Activated CD4-positive, alpha-beta T cell treated with anti-CD3 and anti-CD28 coated beads, Interleukin-2, amount 10 ng/mL, durations not matched to agents 24 days and 14 days (primary cell): ENCODE results near the gene MAP4K4. TPM values are rescaled to one million over a fixed set of nuclear protein-coding genes. Genes with fewer than 3 reads are reported as not detected.
A peak's percentile ranks its signal among the peaks of the same experiment; 100 is the strongest.

Experiments used
- DNase-seq: peaks from one replicate; pipeline ENCODE4 v3.0.0; 2022
- H3K27ac Mint-ChIP-seq: one replicate; pipeline ENCODE4 v1.8.0; 2022; ENCODE audit warnings: mild to moderate bottlenecking, mixed read lengths
- H3K27me3 Mint-ChIP-seq: one replicate; pipeline ENCODE4 v1.8.0; 2022; ENCODE audit warnings: mixed read lengths
- H3K36me3 Mint-ChIP-seq: one replicate; pipeline ENCODE4 v1.8.0; 2022; ENCODE audit warnings: low read depth, mild to moderate bottlenecking, mixed read lengths
- H3K4me1 Mint-ChIP-seq: one replicate; pipeline ENCODE4 v1.8.0; 2021; ENCODE audit warnings: mixed read lengths
- H3K4me3 Mint-ChIP-seq: one replicate; pipeline ENCODE4 v1.8.0; 2022; ENCODE audit warnings: mild to moderate bottlenecking, moderate library complexity, mixed read lengths
- H3K9me3 Mint-ChIP-seq: one replicate; pipeline ENCODE4 v1.8.0; 2021; ENCODE audit warnings: mixed read lengths
- intact Hi-C: fragments of 100-400 bp; cut with micrococcal nuclease; formaldehyde crosslinking; loops from one replicate; pipeline ENCODE4 v1.15.1; 2023
- total RNA-seq: library from RNA; stranded (reverse); gene quantifications from 2 replicates; pipeline ENCODE4 v1.2.3, GENCODE V29; 2022

The MAP4K4 gene
- total RNA-seq, 1 donor from 2014 or later, result 42.6 TPM

DNA sequence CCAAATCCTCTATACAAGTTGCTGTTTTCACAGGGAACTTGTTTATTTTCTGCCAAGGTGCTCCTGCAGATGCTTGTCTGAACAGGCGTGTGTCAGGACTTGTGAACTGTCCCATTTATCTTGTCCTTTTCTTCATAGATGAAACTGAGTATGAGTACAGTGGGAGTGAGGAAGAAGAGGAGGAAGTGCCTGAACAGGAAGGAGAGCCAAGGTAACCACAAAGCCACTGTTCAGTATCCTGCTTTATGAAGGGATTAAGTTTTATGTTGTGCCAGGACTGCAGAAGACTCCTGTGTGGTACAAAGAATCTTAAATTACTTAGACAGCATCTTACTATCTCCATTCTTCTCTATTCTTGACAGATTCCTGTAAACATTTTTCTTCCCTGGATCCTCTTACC, 145.0 kb downstream of the MAP4K4 start:
- H3K4me1 Mint-ChIP-seq, result peaks cover 24% of the 10 kb centered on the region
- H3K4me3 Mint-ChIP-seq, result peak overlapping the region; percentile 3
- H3K9me3 Mint-ChIP-seq, result no peaks in the 10 kb centered on the region
- no peak for DNase-seq
- H3K36me3 Mint-ChIP-seq, result peaks cover 59% of the 10 kb centered on the region
- intact Hi-C loops, result no loop called here
- H3K27ac Mint-ChIP-seq, result peak overlapping the region; percentile 21
- no peaks in the 10 kb centered on the region for H3K27me3 Mint-ChIP-seq

GRCh38 chr2:101843048-101843447, 145.5 kb downstream of the MAP4K4 start:
- peaks cover 54% of the 10 kb centered on the region for H3K36me3 Mint-ChIP-seq
- intact Hi-C loops, result no loop called here
- H3K27me3 Mint-ChIP-seq, result no peaks in the 10 kb centered on the region
- H3K27ac Mint-ChIP-seq, result no peak overlapping the region
- H3K9me3 Mint-ChIP-seq, result no peaks in the 10 kb centered on the region
- peaks cover 24% of the 10 kb centered on the region for H3K4me1 Mint-ChIP-seq
- H3K4me3 Mint-ChIP-seq, result no peak overlapping the region
- no peak for DNase-seq

DNA sequence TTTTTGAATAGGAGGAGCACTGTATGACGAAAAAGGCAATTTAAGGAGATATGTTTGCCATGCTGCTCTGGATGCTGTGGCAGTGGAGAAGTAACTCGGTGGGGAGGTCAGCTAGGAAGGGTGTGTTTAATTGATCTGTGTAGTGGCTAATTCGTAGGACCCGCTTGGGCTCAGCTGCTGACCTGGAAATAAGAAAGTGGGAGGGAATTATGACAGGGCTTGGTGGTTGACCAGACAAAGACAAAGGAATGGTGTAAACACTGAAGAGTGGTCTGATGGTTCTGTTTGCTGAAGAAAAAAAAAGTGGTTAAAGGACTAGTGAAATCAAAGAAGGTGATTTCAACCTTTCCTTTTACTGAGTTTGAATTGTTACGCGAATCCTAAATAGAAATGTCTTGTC, 146.0 kb downstream of the MAP4K4 start:
- no peak overlapping the region for H3K4me3 Mint-ChIP-seq
- no peak for DNase-seq
- H3K4me1 Mint-ChIP-seq, result peaks cover 24% of the 10 kb centered on the region
- H3K36me3 Mint-ChIP-seq, result peaks cover 51% of the 10 kb centered on the region
- H3K27me3 Mint-ChIP-seq, result no peaks in the 10 kb centered on the region
- H3K27ac Mint-ChIP-seq, result no peak overlapping the region
- intact Hi-C loops, result no loop called here
- no peaks in the 10 kb centered on the region for H3K9me3 Mint-ChIP-seq

GRCh38 chr2:101844055-101844635, 146.6 kb downstream of the MAP4K4 start:
- H3K27me3 Mint-ChIP-seq, result no peaks in the 10 kb centered on the region
- H3K4me1 Mint-ChIP-seq, result peaks cover 24% of the 10 kb centered on the region
- H3K27ac Mint-ChIP-seq, result no peak overlapping the region
- no peaks in the 10 kb centered on the region for H3K9me3 Mint-ChIP-seq
- intact Hi-C loops, result no loop called here
- peaks cover 56% of the 10 kb centered on the region for H3K36me3 Mint-ChIP-seq
- H3K4me3 Mint-ChIP-seq, result no peak overlapping the region
- DNase-seq, result no peak

GRCh38 chr2:101846973-101847372, 149.5 kb downstream of the MAP4K4 start:
- Mint-ChIP-seq H3K9me3 (no peaks in the 10 kb centered on the region), H3K4me3 (no peak overlapping the region), H3K27ac (no peak overlapping the region), H3K36me3 (peaks cover 46% of the 10 kb centered on the region), H3K27me3 (no peaks in the 10 kb centered on the region), H3K4me1 (peaks cover 17% of the 10 kb centered on the region)
- DNase-seq, result no peak
- intact Hi-C loops, result no loop called here

GRCh38 chr2:101847661-101848339, 150.3 kb downstream of the MAP4K4 start:
- no peak for DNase-seq
- Mint-ChIP-seq H3K4me3 (no peak overlapping the region), H3K4me1 (peaks cover 9% of the 10 kb centered on the region), H3K36me3 (peaks cover 40% of the 10 kb centered on the region), H3K27ac (no peak overlapping the region), H3K27me3 (no peaks in the 10 kb centered on the region), H3K9me3 (no peaks in the 10 kb centered on the region)
- intact Hi-C loops, result no loop called here

DNA sequence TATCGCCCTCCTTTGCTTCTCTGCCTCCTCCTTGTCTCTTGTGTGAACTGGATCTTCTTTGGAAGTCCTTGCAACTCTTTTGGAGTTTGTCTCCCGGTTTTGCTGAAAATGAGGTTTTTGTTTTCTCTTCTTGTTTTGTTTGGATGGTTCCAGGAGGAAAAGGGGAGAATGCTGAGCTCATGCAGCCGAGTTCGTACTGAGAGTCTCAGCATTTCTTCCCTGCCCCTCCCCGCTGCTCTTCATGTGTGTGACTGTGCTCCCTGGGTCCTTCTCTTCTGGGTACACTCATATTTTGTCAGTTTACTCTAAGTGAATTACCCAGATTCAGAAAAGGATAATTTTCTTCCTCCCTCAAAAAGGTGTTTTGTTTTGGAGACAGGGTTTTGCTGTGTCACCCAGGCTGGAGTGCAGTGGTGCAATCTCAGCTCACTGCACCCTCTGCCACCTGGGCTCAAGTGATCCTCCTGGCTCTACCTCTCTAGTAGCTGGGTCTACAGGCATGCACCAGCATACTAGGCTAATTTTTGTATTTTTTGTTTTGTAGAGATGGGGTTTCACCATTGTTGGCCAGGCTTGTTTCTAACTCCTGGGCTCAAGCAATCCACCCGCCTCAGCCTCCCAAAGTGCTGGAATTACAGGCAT, 151.4 kb downstream of the MAP4K4 start:
- Mint-ChIP-seq H3K36me3 (peaks cover 35% of the 10 kb centered on the region), H3K27me3 (no peaks in the 10 kb centered on the region), H3K4me1 (peaks cover 2% of the 10 kb centered on the region), H3K9me3 (no peaks in the 10 kb centered on the region), H3K4me3 (no peak overlapping the region), H3K27ac (peak overlapping the region; percentile 35)
- intact Hi-C loops, result no loop called here
- no peak for DNase-seq

- H3K27ac Mint-ChIP-seq, result no peak overlapping the region
- peaks cover 27% of the 10 kb centered on the region for H3K36me3 Mint-ChIP-seq
- H3K4me3 Mint-ChIP-seq, result no peak overlapping the region
- H3K4me1 Mint-ChIP-seq, result peaks cover 2% of the 10 kb centered on the region
- DNase-seq, result no peak
- no peaks in the 10 kb centered on the region for H3K9me3 Mint-ChIP-seq
- no peaks in the 10 kb centered on the region for H3K27me3 Mint-ChIP-seq
- intact Hi-C loops, result no loop called here
Measured at GRCh38 chr2:101850450-101850849, 152.9 kb downstream of the MAP4K4 start.

DNA sequence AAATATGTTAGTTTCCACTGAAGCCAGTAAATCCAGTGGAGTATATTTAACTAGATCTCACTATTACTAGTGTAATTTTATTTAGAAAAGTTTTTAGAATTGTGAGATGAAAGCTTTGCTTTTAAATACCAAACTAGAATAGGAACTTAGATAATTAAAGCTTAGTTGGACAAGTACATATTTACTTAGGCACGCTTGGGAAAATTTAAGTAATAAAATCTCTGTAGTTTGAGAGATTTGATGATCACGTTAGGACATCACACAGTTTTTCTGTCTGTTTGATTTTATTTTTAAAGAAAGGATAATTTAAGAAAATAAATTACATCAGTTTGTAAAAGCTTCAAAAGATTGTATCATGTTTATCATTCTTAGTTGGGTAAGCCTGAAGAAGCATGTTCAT, 153.5 kb downstream of the MAP4K4 start:
- no peak overlapping the region for H3K27ac Mint-ChIP-seq
- no peak for DNase-seq
- H3K36me3 Mint-ChIP-seq, result peaks cover 31% of the 10 kb centered on the region
- no peaks in the 10 kb centered on the region for H3K9me3 Mint-ChIP-seq
- H3K27me3 Mint-ChIP-seq, result no peaks in the 10 kb centered on the region
- H3K4me1 Mint-ChIP-seq, result peaks cover 2% of the 10 kb centered on the region
- H3K4me3 Mint-ChIP-seq, result no peak overlapping the region
- intact Hi-C loops, result no loop called here

- Mint-ChIP-seq H3K4me1 (peaks cover 7% of the 10 kb centered on the region), H3K27me3 (no peaks in the 10 kb centered on the region), H3K27ac (no peak overlapping the region), H3K4me3 (no peak overlapping the region), H3K36me3 (peaks cover 32% of the 10 kb centered on the region), H3K9me3 (no peaks in the 10 kb centered on the region)
- no peak for DNase-seq
- intact Hi-C loops, result no loop called here
Measured at GRCh38 chr2:101852824-101853223, 155.3 kb downstream of the MAP4K4 start.

DNA sequence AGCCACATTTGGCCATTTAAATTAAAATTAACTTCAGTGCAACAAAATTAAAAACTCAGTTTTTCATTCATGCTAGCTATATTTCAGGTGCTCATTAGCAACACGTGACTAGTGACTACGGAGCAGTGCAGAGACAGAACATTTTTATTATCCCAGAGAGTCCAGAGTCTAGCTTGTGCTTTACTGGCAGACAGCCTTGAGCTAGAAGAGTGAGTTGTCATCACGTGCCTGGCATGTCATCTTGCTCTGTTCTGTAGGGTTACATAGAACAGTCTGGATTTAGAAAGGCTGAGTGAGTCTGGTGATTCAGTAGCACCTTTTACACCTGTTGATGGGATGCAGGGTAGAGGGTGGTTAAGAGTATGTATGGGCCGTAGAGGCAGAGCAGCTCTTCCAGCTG, 157.4 kb downstream of the MAP4K4 start:
- Mint-ChIP-seq H3K9me3 (no peaks in the 10 kb centered on the region), H3K4me3 (no peak overlapping the region), H3K27ac (no peak overlapping the region), H3K4me1 (peaks cover 11% of the 10 kb centered on the region), H3K36me3 (peaks cover 33% of the 10 kb centered on the region), H3K27me3 (no peaks in the 10 kb centered on the region)
- DNase-seq, result no peak
- intact Hi-C loops, result no loop called here

DNA sequence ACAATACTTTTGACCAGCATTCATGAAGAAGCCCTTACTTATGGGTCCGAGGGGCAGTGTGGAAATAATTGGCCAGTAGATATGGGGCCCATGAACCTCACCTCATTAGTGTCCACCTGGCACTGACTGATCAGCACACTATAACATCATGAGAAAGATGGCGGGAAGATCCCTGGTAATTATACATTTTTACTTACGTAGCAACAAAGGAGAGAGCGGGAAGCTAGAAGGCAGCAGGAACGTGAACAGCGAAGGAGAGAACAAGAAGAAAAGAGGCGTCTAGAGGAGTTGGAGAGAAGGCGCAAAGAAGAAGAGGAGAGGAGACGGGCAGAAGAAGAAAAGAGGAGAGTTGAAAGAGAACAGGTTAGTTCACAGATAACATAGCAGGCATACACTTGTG, 158.3 kb downstream of the MAP4K4 start:
- Mint-ChIP-seq H3K4me1 (peaks cover 11% of the 10 kb centered on the region), H3K27ac (no peak overlapping the region), H3K36me3 (peaks cover 36% of the 10 kb centered on the region), H3K27me3 (no peaks in the 10 kb centered on the region), H3K9me3 (no peaks in the 10 kb centered on the region), H3K4me3 (no peak overlapping the region)
- DNase-seq, result no peak
- intact Hi-C loops, result no loop called here

DNA sequence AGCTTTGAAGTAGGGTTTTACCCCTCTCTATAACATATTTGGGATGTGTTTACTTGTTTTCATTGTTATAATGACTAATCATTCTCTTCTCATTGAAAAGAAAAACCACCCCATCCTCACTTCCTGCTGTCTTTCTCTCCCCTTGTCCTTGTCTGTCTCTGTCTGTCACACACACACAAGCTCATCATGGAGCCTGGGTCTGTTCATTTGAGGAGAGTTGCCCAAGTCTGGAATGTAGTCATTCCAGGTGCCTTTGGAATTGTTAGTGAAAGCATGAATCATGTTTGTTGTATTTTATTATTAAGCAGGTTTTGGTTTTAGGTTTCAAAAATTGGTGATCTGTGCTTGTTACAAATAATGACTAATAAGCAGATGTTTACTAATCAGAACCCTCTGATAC, 160.7 kb downstream of the MAP4K4 start:
- Mint-ChIP-seq H3K36me3 (peaks cover 47% of the 10 kb centered on the region), H3K27ac (no peak overlapping the region), H3K9me3 (no peaks in the 10 kb centered on the region), H3K27me3 (no peaks in the 10 kb centered on the region), H3K4me1 (peaks cover 20% of the 10 kb centered on the region), H3K4me3 (no peak overlapping the region)
- intact Hi-C loops, result no loop called here
- DNase-seq, result no peak

DNA sequence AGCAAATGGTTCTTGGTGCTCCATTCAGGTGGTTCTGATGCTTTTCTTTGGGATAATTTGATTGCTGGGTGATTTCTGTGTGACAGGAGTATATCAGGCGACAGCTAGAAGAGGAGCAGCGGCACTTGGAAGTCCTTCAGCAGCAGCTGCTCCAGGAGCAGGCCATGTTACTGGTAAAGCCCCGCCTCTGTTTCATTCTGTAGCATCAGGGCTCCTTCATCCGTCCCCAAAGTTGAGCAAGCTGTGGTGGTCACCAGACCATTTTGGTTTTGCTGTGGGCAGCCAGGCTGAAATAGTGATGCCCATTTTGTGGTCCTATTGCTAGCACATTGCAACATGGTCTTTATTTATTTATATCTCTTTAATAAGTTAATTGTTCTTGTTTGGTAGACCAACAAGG, 161.4 kb downstream of the MAP4K4 start:
- Mint-ChIP-seq H3K27me3 (no peaks in the 10 kb centered on the region), H3K4me1 (peaks cover 20% of the 10 kb centered on the region), H3K9me3 (no peaks in the 10 kb centered on the region), H3K36me3 (peaks cover 50% of the 10 kb centered on the region), H3K4me3 (no peak overlapping the region), H3K27ac (peak overlapping the region; percentile 38)
- no peak for DNase-seq
- intact Hi-C loops, result no loop called here
